ENCODE data around the gene C1orf35. TPM values are rescaled to one million over a fixed set of nuclear protein-coding genes. Genes with fewer than 3 reads are reported as not detected.
A peak's percentile ranks its signal among the peaks of the same experiment; 100 is the strongest.

The C1orf35 gene
- total and polyA plus RNA-seq, 2 experiments from 2014 or later: 12.3 to 24.6 TPM

GRCh38 chr1:228145463-228146416 is 42.6 kb upstream of the C1orf35 start:
- WGBS (ENCODE audit: low lambda C conversion rate, missing lambda C conversion rate): 94% methylated on average over 31 of the region's 31 CpGs
- Histone ChIP-seq H3K4me2 (no peak overlapping the region), H2AFZ (no peak overlapping the region), H4K20me1 (ENCODE audit: insufficient read depth, poor library complexity, severe bottlenecking) (peaks cover 61% of the 10 kb centered on the region), H3K9me2 (replicated peaks; ENCODE audit: insufficient read depth) (no peaks in the 10 kb centered on the region), H3K4me3 (no peak overlapping the region), H3K9me3 (ENCODE audit: low read depth) (no peaks in the 10 kb centered on the region), H3K27me3 (no peaks in the 10 kb centered on the region), H3K27ac (no peak overlapping the region), H3K36me3 (replicated peaks; ENCODE audit: insufficient read depth, low read depth) (no peaks in the 10 kb centered on the region), H3K4me1 (ENCODE audit: insufficient read depth) (peaks cover 34% of the 10 kb centered on the region), H3K79me2 (peaks cover 61% of the 10 kb centered on the region)
- TF ChIP-seq EZH2phosphoT487 (IDR thresholded peaks at IDR 0.05; ENCODE audit: low read depth, severe bottlenecking, unreplicated experiment): no peak
- no peak for TF ChIP-seq EZH2 (IDR thresholded peaks at IDR 0.05; ENCODE audit: borderline replicate concordance)
- no peak for TF ChIP-seq CTCF (IDR thresholded peaks at IDR 0.05; ENCODE audit: poor library complexity)
- DNase-seq (ENCODE audit: low spot score): no peak

DNA sequence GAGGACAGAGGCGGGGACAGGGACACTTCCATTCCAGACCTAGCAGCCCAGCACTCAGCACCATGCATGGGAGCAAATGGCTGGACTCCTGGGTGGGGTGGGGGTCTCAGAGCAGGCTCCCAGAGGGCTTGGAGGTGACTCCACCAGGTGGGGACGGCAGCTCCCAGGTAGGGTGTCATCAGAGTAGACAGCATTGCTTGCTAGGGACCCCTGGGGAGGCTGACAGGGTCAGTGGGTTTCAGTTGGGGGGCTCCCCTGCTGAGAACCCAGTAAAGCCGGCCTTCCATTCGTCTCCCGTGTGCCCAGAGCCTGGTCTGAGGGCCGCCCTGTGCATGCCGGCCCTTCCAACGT is 41.8 kb upstream of the C1orf35 start:
- 96% methylated on average over 8 of the region's 8 CpGs for WGBS (ENCODE audit: low lambda C conversion rate, missing lambda C conversion rate)
- Histone ChIP-seq H3K79me2 (peaks cover 64% of the 10 kb centered on the region), H3K36me3 (replicated peaks; ENCODE audit: insufficient read depth, low read depth) (no peaks in the 10 kb centered on the region), H3K27ac (no peak overlapping the region), H3K4me3 (no peak overlapping the region), H3K9me2 (replicated peaks; ENCODE audit: insufficient read depth) (no peaks in the 10 kb centered on the region), H3K27me3 (no peaks in the 10 kb centered on the region), H4K20me1 (ENCODE audit: insufficient read depth, poor library complexity, severe bottlenecking) (peaks cover 64% of the 10 kb centered on the region), H2AFZ (no peak overlapping the region), H3K4me1 (ENCODE audit: insufficient read depth) (peaks cover 28% of the 10 kb centered on the region), H3K9me3 (ENCODE audit: low read depth) (no peaks in the 10 kb centered on the region), H3K4me2 (no peak overlapping the region)
- DNase-seq (ENCODE audit: low spot score): no peak
- TF ChIP-seq EZH2phosphoT487 (IDR thresholded peaks at IDR 0.05; ENCODE audit: low read depth, severe bottlenecking, unreplicated experiment): no peak
- no peak for TF ChIP-seq CTCF (IDR thresholded peaks at IDR 0.05; ENCODE audit: poor library complexity)
- no peak for TF ChIP-seq EZH2 (IDR thresholded peaks at IDR 0.05; ENCODE audit: borderline replicate concordance)

- peaks cover 64% of the 10 kb centered on the region for H4K20me1 ChIP-seq (ENCODE audit: insufficient read depth, poor library complexity, severe bottlenecking)
- 86% methylated on average over 16 of the region's 16 CpGs for WGBS (ENCODE audit: low lambda C conversion rate, missing lambda C conversion rate)
- H3K27ac ChIP-seq: no peak overlapping the region
- peaks cover 23% of the 10 kb centered on the region for H3K4me1 ChIP-seq (ENCODE audit: insufficient read depth)
- H3K4me3 ChIP-seq: no peak overlapping the region
- peak; percentile 20 for DNase-seq (ENCODE audit: low spot score)
- no peaks in the 10 kb centered on the region for H3K9me3 ChIP-seq (ENCODE audit: low read depth)
- no peaks in the 10 kb centered on the region for H3K27me3 ChIP-seq
- H3K36me3 ChIP-seq (replicated peaks; ENCODE audit: insufficient read depth, low read depth): no peaks in the 10 kb centered on the region
- no peak overlapping the region for H2AFZ ChIP-seq
- H3K4me2 ChIP-seq: no peak overlapping the region
- TF ChIP-seq EZH2 (IDR thresholded peaks at IDR 0.05; ENCODE audit: borderline replicate concordance) (no peak), EZH2phosphoT487 (IDR thresholded peaks at IDR 0.05; ENCODE audit: low read depth, severe bottlenecking, unreplicated experiment) (no peak), CTCF (IDR thresholded peaks at IDR 0.05; ENCODE audit: poor library complexity) (no peak)
- no peaks in the 10 kb centered on the region for H3K9me2 ChIP-seq (replicated peaks; ENCODE audit: insufficient read depth)
- H3K79me2 ChIP-seq: peaks cover 64% of the 10 kb centered on the region
These were observed 41.3 kb upstream of the C1orf35 start for GRCh38 chr1:228144193-228144992.

Measured in hepatocyte (in vitro differentiated cells).